Activated CD4-positive, alpha-beta T cell treated with anti-CD3 and anti-CD28 coated beads, Interleukin-2, amount 10 ng/mL, durations not matched to agents 7 days and 5 days (primary cell): Measurements from ENCODE around the gene QSOX1. TPM values are rescaled to one million over a fixed set of nuclear protein-coding genes. Genes with fewer than 3 reads are reported as not detected.
"Not testable (repeated sequence)": the region's sequence is repeated elsewhere in the genome, so short reads cannot be mapped to it uniquely, and the experiment has no call there.

ENCODE experiments used
- CTCF ChIA-PET: fragments of 350-600 bp; sonication (Branson Sonifier 250); formaldehyde crosslinking; loops from one replicate; lab custom pipeline; 2021; ENCODE audit warnings: antibody characterized with exemption; lab: Charles Lee
- POLR2A ChIA-PET: fragments of 350-600 bp; sonication (Branson Sonifier 250); formaldehyde crosslinking; loops from one replicate; lab custom pipeline; 2021; ENCODE audit warnings: antibody characterized with exemption; lab: Charles Lee
- DNase-seq: peaks from one replicate; pipeline ENCODE4 v3.0.0-alpha.2; 2020
- H3K27ac Mint-ChIP-seq: one replicate; pipeline ENCODE4 v1.8.0; 2021; ENCODE audit warnings: mild to moderate bottlenecking, moderate library complexity, mixed read lengths
- H3K27me3 Mint-ChIP-seq: one replicate; pipeline ENCODE4 v1.8.0; 2021; ENCODE audit warnings: mixed read lengths
- H3K36me3 Mint-ChIP-seq: one replicate; pipeline ENCODE4 v1.8.0; 2021; ENCODE audit warnings: low read depth, mixed read lengths
- H3K4me1 Mint-ChIP-seq: one replicate; pipeline ENCODE4 v1.8.0; 2021; ENCODE audit warnings: mixed read lengths
- H3K4me3 Mint-ChIP-seq: one replicate; pipeline ENCODE4 v1.8.0; 2021; ENCODE audit warnings: mild to moderate bottlenecking, moderate library complexity, mixed read lengths
- H3K9me3 Mint-ChIP-seq: one replicate; pipeline ENCODE4 v1.8.0; 2021; ENCODE audit warnings: mixed read lengths
- total RNA-seq, 2 experiments: library from RNA; stranded (reverse); gene quantifications; one replicate each; pipeline ENCODE4 v1.2.3, GENCODE V29; 2021

Gene QSOX1
- total RNA-seq, 2 experiments from 2014 or later, result 18.5 to 23.5 TPM

- H3K27me3 Mint-ChIP-seq, result no peaks in the 10 kb centered on the region
- POLR2A ChIA-PET, result no interaction called here
- no peaks in the 10 kb centered on the region for H3K36me3 Mint-ChIP-seq
- CTCF ChIA-PET, result interaction anchor here (1.1 to 2.7 kb wide), 2 partner anchors 10 to 46 kb away, joined by 3 to 9 read pairs; no protein-coding TSS in a partner anchor
- no peak overlapping the region for H3K4me3 Mint-ChIP-seq
- H3K27ac Mint-ChIP-seq, result no peak overlapping the region
- H3K9me3 Mint-ChIP-seq, result no peaks in the 10 kb centered on the region
- DNase-seq, result no peak
- H3K4me1 Mint-ChIP-seq, result no peaks in the 10 kb centered on the region
These were observed 43.5 kb downstream of the QSOX1 start for GRCh38 chr1:180198196-180198595.

- Mint-ChIP-seq H3K4me1 (no peaks in the 10 kb centered on the region), H3K36me3 (no peaks in the 10 kb centered on the region), H3K4me3 (no peak overlapping the region), H3K9me3 (no peaks in the 10 kb centered on the region), H3K27ac (no peak overlapping the region), H3K27me3 (no peaks in the 10 kb centered on the region)
- ChIA-PET POLR2A (no interaction called here), CTCF (interaction anchor here (1.1 to 2.7 kb wide), 2 partner anchors 11 to 46 kb away, joined by 3 to 9 read pairs; no protein-coding TSS in a partner anchor)
- no peak for DNase-seq
These were observed 43.9 kb downstream of the QSOX1 start for GRCh38 chr1:180198611-180199010.

GRCh38 chr1:180199018-180199417 is 44.3 kb downstream of the QSOX1 start:
- ChIA-PET POLR2A (no interaction called here), CTCF (interaction anchor here (2.7 kb wide), 1 partner anchor 11 kb away, joined by 9 read pairs; no protein-coding TSS in a partner anchor)
- no peaks in the 10 kb centered on the region for H3K27me3 Mint-ChIP-seq
- H3K4me3 Mint-ChIP-seq, result no peak overlapping the region
- no peak for DNase-seq
- H3K36me3 Mint-ChIP-seq, result no peaks in the 10 kb centered on the region
- no peak overlapping the region for H3K27ac Mint-ChIP-seq
- H3K9me3 Mint-ChIP-seq, result no peaks in the 10 kb centered on the region
- no peaks in the 10 kb centered on the region for H3K4me1 Mint-ChIP-seq

GRCh38 chr1:180201451-180202200 is 47.0 kb downstream of the QSOX1 start:
- POLR2A ChIA-PET, result no interaction called here
- no peaks in the 10 kb centered on the region for H3K9me3 Mint-ChIP-seq
- H3K4me1 Mint-ChIP-seq, result no peaks in the 10 kb centered on the region
- H3K27me3 Mint-ChIP-seq, result no peaks in the 10 kb centered on the region
- CTCF ChIA-PET, result no interaction called here
- no peak for DNase-seq
- H3K4me3 Mint-ChIP-seq, result no peak overlapping the region
- no peak overlapping the region for H3K27ac Mint-ChIP-seq
- H3K36me3 Mint-ChIP-seq, result no peaks in the 10 kb centered on the region

GRCh38 chr1:180202588-180202987 is 47.9 kb downstream of the QSOX1 start:
- H3K4me1 Mint-ChIP-seq, H3K27ac Mint-ChIP-seq, DNase-seq, POLR2A ChIA-PET, H3K27me3 Mint-ChIP-seq, H3K4me3 Mint-ChIP-seq, H3K9me3 Mint-ChIP-seq, H3K36me3 Mint-ChIP-seq: not testable (repeated sequence)
- CTCF ChIA-PET, result interaction anchor here (1.1 kb wide), 1 partner anchor 20 kb away, joined by 5 read pairs; no protein-coding TSS in a partner anchor

GRCh38 chr1:180204231-180204630 is 49.6 kb downstream of the QSOX1 start:
- ChIA-PET CTCF (no interaction called here), POLR2A (no interaction called here)
- DNase-seq, result no peak
- no peaks in the 10 kb centered on the region for H3K36me3 Mint-ChIP-seq
- no peak overlapping the region for H3K4me3 Mint-ChIP-seq
- no peaks in the 10 kb centered on the region for H3K9me3 Mint-ChIP-seq
- no peak overlapping the region for H3K27ac Mint-ChIP-seq
- no peaks in the 10 kb centered on the region for H3K4me1 Mint-ChIP-seq
- peaks cover 11% of the 10 kb centered on the region for H3K27me3 Mint-ChIP-seq

- Mint-ChIP-seq H3K27me3 (peaks cover 13% of the 10 kb centered on the region), H3K4me3 (no peak overlapping the region), H3K4me1 (no peaks in the 10 kb centered on the region), H3K9me3 (no peaks in the 10 kb centered on the region), H3K36me3 (no peaks in the 10 kb centered on the region), H3K27ac (no peak overlapping the region)
- CTCF ChIA-PET, result interaction anchor here (0.7 to 1.5 kb wide), 2 partner anchors 19 to 38 kb away, joined by 3 read pairs; no protein-coding TSS in a partner anchor
- DNase-seq, result no peak
- POLR2A ChIA-PET, result no interaction called here
These were observed 51.9 kb downstream of the QSOX1 start for GRCh38 chr1:180206581-180206980.

- no peak overlapping the region for H3K4me3 Mint-ChIP-seq
- ChIA-PET POLR2A (no interaction called here), CTCF (interaction anchor here (1.1 kb wide), 1 partner anchor 8 kb away, joined by 4 read pairs; no protein-coding TSS in a partner anchor)
- H3K27me3 Mint-ChIP-seq, result peaks cover 17% of the 10 kb centered on the region
- H3K36me3 Mint-ChIP-seq, result no peaks in the 10 kb centered on the region
- DNase-seq, result no peak
- peaks cover 2% of the 10 kb centered on the region for H3K4me1 Mint-ChIP-seq
- no peak overlapping the region for H3K27ac Mint-ChIP-seq
- no peaks in the 10 kb centered on the region for H3K9me3 Mint-ChIP-seq
These were observed 53.6 kb downstream of the QSOX1 start for GRCh38 chr1:180208264-180208663.

DNA sequence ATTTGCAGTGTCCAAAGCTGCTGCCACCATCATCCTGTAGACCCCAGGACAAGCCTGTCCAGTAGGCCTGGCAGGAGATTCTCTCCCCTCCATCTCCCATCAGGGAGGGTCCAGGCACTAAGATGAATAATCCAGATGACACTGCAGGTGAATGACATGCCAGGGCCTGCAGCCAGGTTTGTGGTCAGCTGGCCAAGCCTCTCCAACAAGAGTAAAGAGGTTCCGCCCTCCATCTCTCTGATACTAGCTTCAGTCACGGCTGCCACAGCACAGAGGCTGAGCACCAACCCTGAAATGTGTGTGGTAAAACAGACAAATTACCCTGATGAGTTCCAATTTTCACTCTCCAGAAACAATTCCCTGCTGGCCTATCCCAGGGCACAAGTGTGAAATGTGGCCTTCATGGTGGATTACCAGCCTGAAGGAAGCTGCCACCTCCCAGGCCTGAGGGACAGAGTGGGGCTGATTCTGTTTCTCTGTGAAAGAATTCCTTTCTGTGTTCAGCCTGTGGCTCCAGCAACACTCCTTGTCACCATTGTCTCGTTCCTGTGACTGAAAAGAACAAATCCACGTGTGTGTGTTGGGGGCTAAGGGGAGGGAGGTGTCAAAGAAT is 55.4 kb downstream of the QSOX1 start:
- Mint-ChIP-seq H3K36me3 (no peaks in the 10 kb centered on the region), H3K4me3 (no peak overlapping the region), H3K27ac (no peak overlapping the region), H3K27me3 (peaks cover 19% of the 10 kb centered on the region), H3K4me1 (peaks cover 12% of the 10 kb centered on the region), H3K9me3 (no peaks in the 10 kb centered on the region)
- ChIA-PET CTCF (interaction anchor here (1.5 kb wide), 1 partner anchor 14 kb away, joined by 3 read pairs; no protein-coding TSS in a partner anchor), POLR2A (no interaction called here)
- no peak for DNase-seq

DNA sequence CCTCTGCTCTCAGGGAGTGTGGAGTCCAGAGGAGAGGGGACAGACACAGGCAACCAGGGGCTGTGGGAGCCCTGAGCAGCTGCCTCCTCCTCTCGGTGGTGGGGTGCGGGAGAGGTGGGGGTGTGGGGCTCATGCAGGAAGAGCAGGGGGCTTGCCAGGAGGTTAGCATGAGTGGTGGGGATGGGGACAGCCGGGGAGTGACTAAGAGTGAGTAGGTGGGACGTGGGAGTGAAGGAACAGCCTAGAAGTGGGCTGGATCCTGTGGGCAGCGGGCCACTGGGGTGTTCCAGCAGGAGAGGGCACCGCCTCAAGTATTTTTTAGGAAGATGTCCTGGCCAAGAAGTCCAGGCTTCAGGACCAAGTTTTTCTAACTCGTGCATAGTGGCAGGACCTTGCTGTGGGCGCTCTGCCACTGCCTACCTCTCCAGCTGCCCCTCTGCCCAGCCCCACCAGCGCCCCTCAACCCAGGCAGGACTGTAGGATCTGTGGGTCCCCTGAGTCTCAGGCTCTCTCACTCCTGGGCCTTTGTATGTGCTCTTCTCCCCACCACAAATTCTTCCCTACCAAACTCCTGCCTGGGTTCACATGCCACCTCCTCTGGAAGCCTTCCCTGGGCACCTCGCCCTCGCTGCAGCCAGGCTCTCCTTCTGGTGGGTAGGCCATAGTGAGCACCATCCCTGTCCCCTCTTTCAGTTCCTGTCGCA is 56.6 kb downstream of the QSOX1 start:
- POLR2A ChIA-PET, result no interaction called here
- peaks cover 19% of the 10 kb centered on the region for H3K27me3 Mint-ChIP-seq

GRCh38 chr1:180211860-180212229 is 57.2 kb downstream of the QSOX1 start:
- H3K27ac Mint-ChIP-seq, result no peak overlapping the region
- H3K27me3 Mint-ChIP-seq, result peaks cover 19% of the 10 kb centered on the region
- ChIA-PET POLR2A (no interaction called here), CTCF (interaction anchor here (1.0 to 1.5 kb wide), 2 partner anchors 15 to 59 kb away, joined by 3 read pairs; no protein-coding TSS in a partner anchor)
- no peaks in the 10 kb centered on the region for H3K36me3 Mint-ChIP-seq
- H3K4me1 Mint-ChIP-seq, result peaks cover 12% of the 10 kb centered on the region
- no peak overlapping the region for H3K4me3 Mint-ChIP-seq
- DNase-seq, result no peak
- H3K9me3 Mint-ChIP-seq, result no peaks in the 10 kb centered on the region

More for the DNA sequence above, 56.6 kb downstream of the QSOX1 start:
- Mint-ChIP-seq H3K4me1 (peaks cover 12% of the 10 kb centered on the region), H3K36me3 (no peaks in the 10 kb centered on the region), H3K4me3 (no peak overlapping the region), H3K9me3 (no peaks in the 10 kb centered on the region), H3K27ac (no peak overlapping the region)
- CTCF ChIA-PET, result interaction anchor here (1.0 to 1.5 kb wide), 2 partner anchors 15 to 59 kb away, joined by 3 read pairs; no protein-coding TSS in a partner anchor
- DNase-seq, result no peak

- peak; percentile 71 for DNase-seq
- peaks cover 12% of the 10 kb centered on the region for H3K4me1 Mint-ChIP-seq
- peak overlapping the region; percentile 3 for H3K27ac Mint-ChIP-seq
- H3K9me3 Mint-ChIP-seq, result no peaks in the 10 kb centered on the region
- H3K4me3 Mint-ChIP-seq, result no peak overlapping the region
- no peaks in the 10 kb centered on the region for H3K36me3 Mint-ChIP-seq
- peaks cover 8% of the 10 kb centered on the region for H3K27me3 Mint-ChIP-seq
- ChIA-PET CTCF (interaction anchor here (0.9 to 1.3 kb wide), 3 partner anchors 10 to 18 kb away, joined by 3 to 4 read pairs (median 3); no protein-coding TSS in a partner anchor), POLR2A (no interaction called here)
These were observed 58.9 kb downstream of the QSOX1 start for GRCh38 chr1:180213401-180214170.
